HG02571 (cell line): ENCODE results near the gene UNC13A.

Experiments
- ATAC-seq: cut with Tn5 transposase; IDR thresholded peaks from one replicate; pipeline ENCODE4 v1.9.1; 2021; ENCODE audit warnings: mild to moderate bottlenecking, moderate library complexity; ENCODE audit not compliant: unreplicated experiment

The UNC13A gene

GRCh38 chr19:17687857-17688784 lies at the start of gene UNC13A:
TSS of gene UNC13A (minus strand) at chr19:17688354. CDS start at chr19:17688199, 155 bp downstream.
- no peak for ATAC-seq

- no peak for ATAC-seq
Observed at GRCh38 chr19:17737690-17738153, 49.6 kb upstream of the UNC13A start.

GRCh38 chr19:17735410-17735809 lies 47.3 kb upstream of the UNC13A start:
- no peak for ATAC-seq

GRCh38 chr19:17734146-17734545 lies 46.0 kb upstream of the UNC13A start:
- no peak for ATAC-seq

DNA sequence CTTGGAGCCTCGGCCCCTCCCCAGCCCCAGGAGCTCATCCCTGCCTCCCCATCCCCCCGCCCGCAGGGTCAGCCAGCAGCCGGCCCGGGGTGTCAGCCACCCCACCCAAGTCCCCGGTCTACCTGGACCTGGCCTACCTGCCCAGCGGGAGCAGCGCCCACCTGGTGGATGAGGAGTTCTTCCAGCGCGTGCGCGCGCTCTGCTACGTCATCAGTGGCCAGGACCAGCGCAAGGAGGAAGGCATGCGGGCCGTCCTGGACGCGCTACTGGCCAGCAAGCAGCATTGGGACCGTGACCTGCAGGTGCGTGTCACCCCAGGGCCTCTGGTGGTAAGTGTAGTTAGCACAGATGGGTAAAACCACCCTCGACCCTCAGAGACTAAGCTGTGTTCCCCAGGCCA lies 45.0 kb upstream of the UNC13A start:
- no peak for ATAC-seq

GRCh38 chr19:17727843-17728242 lies 39.7 kb upstream of the UNC13A start:
- no peak for ATAC-seq

GRCh38 chr19:17726964-17727773 lies 39.0 kb upstream of the UNC13A start:
- ATAC-seq = no peak

- ATAC-seq = no peak
Observed at GRCh38 chr19:17726136-17726741, 38.1 kb upstream of the UNC13A start.

- ATAC-seq = no peak
Observed at GRCh38 chr19:17725422-17726078, 37.4 kb upstream of the UNC13A start.

DNA sequence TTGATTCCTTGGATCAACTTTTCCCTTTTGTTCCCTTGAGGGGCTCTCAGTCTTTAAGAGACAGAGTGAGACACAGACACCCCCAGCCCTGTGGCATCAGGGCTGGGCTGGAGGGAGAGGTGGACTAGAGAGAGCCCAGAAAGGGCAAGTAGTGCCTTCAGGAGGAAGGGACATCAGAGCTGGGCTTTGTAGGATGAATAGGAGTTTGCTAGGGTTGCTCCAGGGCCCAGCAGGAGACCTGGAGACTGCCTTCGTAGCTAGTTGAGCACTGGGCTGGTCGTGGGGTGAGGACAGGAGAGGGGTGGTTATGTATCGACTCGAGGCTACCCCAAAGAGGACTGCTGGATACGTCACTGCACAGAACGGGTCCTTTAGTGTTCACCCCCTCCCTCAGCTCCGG lies 36.5 kb upstream of the UNC13A start:
- ATAC-seq = no peak

DNA sequence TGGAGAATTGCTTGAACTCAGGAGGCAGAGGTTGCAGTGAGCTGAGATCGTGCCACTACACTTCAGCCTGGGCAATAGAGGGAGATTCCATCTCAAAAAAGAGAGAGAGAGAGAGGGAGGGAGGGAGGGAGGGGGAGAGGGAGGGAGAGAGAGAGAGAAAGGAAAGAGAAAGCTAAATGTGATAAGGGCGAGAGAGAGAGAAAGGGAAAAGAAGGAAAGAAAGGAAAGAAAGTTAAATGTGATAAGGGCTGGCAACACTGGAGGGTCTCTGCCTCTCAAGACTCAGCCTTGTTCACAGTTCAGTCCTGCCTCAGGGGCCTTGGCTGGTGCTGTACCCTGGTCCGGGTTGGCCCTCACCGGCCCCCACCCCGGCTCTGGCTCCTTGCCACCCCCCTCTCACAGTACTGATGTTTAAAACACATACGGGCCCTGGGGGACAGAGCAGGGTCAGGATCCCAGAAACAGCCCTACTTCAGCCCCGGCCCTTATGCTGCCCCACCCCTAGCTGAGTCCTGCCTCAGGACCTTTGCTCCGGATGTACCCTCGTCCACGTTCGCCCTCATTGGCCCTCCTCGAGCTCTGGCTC lies 34.6 kb upstream of the UNC13A start:
- no peak for ATAC-seq

GRCh38 chr19:17721821-17722220 lies 33.7 kb upstream of the UNC13A start:
- ATAC-seq = no peak

DNA sequence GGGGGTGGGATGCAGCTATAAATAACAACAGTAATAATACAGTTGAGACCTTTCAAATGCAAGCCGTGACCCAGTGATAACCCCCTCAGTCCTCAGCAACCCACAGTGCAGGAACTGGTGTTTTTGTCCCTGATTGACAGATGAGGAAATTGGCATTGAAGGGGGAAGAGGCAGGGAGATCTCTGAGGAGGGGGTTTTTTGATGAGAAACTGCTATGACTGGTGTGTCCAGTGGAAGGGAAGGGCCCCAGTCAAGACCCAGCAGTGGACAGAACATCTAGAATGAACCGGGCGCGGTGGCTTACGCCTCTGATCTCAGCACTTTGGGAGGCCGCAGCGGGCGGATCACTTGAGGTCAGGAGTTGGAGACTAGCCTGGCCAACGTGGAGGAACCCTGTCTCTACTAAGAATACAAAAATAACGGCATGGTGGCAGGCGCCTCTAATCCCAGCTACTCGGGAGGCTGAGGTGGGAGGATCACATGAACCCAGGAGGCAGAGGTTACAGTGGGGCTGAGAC lies 33.0 kb upstream of the UNC13A start:
- ATAC-seq = no peak

GRCh38 chr19:17720440-17720839 lies 32.3 kb upstream of the UNC13A start:
- ATAC-seq = no peak

DNA sequence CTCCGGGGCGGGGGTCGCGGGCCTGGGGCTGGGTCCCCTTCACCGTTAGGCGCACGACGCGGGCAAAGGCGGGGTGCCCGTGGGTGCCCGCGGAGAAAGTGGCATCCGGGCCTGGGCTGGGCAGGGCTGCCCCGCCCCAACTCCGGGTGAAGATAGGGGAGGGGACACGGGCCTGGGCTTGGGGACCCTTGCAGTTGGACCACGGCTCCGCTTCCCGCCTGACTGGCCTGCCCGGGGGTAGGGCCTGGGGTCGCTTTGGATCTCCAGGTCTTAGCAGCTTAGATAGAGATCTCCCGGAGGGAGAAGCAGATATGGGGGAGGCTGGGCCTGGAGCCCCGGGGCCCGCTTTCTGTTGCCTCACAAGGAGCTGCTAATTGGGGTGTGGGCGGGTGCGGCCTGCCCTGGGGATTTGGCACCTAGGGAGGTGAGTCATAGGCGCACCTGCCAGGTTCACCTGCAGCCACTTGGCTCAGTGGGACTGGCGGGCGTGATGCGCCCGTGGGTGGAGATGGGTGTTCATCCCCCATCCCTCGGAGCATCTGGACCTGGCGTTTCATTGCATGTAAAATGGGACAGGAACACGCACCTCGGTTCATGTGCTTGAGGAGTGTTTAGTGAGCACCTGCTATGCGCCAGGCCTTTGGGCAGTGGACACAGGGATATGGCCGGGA lies 31.7 kb upstream of the UNC13A start:
- no peak for ATAC-seq

DNA sequence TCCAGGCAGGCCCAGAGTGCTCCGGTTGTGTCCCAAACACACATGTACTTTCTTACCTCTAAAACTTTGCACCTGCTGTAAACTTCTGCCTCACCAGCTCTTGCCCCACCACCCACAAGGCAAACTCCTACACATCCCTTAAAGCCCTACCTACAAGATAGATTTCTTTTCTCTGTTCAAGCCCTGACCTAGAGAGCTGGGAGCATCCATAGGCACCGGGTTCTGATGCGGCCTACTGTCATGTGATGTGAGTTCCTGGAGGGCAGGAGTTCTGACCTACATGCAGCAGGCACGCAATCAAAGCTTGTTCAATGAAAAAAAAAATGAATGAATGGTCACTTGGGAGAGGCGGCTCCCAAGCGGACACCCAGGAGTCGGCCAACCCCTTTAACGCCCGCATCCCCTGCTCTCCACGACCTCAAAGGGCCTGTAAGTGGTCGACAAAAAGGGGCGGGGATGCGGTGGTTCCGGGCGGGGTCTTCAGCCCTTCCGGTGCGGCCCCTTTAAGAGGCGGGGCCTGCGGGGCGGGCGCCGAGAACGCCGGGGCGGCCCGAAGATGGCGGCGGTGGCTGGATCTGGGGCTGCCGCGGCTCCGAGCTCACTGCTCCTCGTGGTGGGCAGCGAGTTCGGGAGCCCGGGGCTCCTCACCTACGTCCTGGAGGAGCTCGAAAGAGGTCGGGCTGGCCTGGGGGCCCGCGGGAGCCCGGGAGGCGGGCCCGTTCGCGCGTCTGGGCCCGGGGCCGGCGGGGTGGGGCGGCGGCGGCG lies 31.0 kb upstream of the UNC13A start, which contains the start of gene MAP1S:
MAP1S (plus strand) TSS at position 534 of the 765 bp plus-strand sequence; CDS start at position 557, 23 bp downstream.
- ATAC-seq = no peak

DNA sequence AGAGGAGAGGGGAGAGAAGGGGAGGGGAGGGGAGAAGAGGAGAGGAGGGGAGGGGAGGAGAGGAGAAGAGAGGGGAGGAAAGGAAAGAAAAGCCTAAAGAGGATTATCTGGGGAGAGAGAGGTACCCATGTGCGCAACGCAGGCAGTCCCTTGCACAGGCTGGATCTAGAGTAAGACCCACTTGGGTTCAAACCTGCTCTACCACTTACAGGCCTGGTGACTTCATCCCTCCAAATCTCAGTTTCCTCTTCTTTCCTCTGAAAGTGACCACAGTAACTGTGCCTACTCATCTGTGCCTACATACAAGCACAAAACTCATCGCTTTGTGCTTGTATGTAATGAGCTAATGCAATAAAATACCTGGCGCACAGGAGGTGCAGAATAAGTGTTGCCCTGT lies 30.4 kb upstream of the UNC13A start:
- ATAC-seq = no peak

DNA sequence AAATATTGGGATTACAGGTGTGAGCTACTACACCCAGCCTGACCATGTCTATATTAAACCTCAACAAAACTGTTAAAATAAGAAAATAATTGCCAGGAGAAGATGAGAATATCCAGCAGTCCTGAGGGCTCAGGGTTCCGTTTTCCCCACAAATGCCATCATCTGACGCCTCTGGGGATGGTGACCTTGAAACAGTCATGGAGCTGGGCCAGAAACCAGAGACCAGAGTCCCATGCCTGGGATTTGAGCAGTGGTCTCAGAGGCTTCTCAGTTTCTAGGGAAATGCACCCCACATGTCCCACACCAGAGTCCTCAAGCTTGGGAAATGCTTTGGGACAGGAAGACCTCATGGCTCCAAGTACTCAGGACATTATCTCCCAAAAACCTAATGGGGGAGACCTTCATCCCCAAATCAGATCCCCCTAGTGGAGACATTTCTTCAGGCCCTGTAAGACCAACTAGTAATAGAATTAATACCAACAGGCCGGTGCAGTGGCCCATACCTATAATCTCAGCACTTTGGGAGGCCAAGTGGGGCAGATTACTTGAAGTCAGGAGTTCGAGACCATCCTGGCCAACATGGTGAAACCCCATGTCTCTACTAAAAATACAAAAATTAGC lies 28.3 kb upstream of the UNC13A start:
- no peak for ATAC-seq
